Astrocyte of the hippocampus (primary cell): ENCODE data around the gene RRH.
"Not testable (repeated sequence)": the region's sequence is repeated elsewhere in the genome, so short reads cannot be mapped to it uniquely, and the experiment has no call there.

Experiments
- DNase-seq: peaks from one replicate; pipeline ENCODE4 v3.0.0; 2011; ENCODE audit warnings: low read depth, low spot score

RRH gene

GRCh38 chr4:109827672-109828071 is at the start of gene RRH:
RRH (plus strand) TSS chr4:109827972; CDS start chr4:109828028, 56 bp downstream.
- DNase-seq: no peak

DNA sequence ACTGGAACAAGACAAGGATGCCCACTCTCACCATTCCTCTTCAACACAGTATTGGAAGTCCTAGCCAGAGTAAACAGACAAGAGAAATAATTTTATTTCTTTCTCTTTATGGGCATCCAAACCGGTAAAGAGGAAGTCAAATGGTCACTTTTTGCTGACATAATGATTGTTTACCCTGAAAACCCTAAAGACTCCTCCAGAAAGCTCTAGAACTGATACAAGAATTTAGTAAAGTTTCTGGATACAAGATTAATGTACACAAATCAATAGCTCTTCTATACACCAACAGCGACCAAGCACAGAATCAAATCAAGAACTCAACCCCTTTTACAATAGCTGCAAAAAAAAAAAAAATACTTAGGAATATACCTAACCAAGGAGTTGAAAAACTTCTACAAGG is 45.7 kb upstream of the RRH start:
- DNase-seq: not testable (repeated sequence)

DNA sequence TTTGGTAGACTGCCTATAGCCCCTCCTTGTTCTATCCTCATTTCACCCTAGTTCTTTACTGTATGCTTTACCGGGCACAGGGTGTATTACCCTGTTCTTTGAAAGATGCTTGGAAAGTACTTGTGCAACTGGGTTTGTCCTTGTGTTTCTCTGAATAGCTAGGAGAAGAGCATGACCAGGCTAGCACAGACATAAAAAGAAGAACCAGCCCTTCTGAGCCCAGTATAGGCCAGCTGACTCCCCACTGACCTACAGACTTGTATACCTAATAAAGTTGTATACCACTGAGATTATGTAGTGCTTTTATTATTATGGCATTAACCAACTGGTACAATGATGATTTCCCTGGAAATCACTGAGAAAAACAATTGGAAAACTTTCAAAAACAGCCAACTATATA is 40.9 kb upstream of the RRH start:
- DNase-seq: no peak

DNA sequence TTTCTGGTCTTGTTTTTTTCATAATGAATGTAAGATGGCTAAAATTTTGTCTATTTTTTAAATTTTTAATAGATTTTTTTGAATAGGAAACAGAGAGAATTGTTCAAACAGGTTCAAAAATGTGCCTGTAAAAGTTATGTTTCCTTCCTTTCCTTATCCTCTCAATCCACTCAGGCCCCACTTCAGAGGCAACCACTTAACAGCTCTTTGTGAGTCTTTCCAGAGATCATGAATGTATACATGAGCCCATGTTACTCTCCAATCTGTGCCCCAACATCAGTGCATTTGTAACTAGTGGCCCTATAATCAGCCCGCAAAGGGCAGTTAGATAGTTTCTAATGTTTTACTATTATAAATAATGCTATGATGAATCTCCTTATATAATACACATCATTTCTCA is 40.0 kb upstream of the RRH start:
- no peak for DNase-seq

DNA sequence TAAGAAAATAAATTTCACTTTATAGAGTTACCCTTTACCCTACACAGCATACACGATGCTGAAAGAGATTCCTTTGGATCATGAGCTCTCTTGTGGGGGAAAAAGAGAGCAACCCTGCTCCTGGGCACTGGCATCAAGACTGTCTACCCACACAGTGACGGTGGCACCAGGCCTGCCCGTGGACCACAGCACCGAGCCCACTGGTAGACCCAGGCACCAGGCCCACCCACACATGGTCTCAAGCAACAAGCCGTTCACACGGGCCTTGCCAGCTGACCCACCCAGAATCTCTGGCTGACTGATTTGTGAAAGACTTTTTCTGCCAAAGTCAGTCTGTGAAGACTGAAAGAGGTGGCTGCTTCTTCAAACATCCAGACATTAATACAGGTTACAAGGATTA is 32.7 kb upstream of the RRH start:
- DNase-seq: no peak

GRCh38 chr4:109798866-109799265 is 28.9 kb upstream of the RRH start:
- no peak for DNase-seq

- peak; percentile 29 for DNase-seq
Measured at GRCh38 chr4:109801099-109801789, 26.5 kb upstream of the RRH start.

GRCh38 chr4:109801895-109802319 is 25.9 kb upstream of the RRH start, which contains the start of gene CFI:
CFI (minus strand) TSS chr4:109801999; CDS start chr4:109801971, 28 bp downstream.
- DNase-seq: peak; percentile 90

- DNase-seq: peak; percentile 87
Measured at GRCh38 chr4:109803924-109804571, 23.7 kb upstream of the RRH start.

DNA sequence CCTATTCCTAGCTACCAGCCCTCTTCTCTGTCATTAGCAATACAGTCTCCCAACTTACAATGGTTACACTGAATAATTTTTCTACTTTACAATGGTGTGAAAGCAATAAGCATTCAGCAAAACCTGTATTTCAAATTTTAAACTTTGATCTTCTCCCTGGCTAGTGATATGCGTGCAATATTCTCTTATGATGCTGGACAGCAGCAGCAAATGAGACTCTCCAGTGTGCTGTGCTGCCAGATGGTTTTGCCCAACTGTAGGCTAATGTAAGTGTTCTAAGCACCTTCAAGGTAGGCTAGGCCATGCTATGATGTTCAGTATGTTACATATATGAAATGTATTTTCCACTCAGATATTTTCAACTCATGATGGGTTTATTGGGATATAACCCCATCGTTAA is 18.1 kb upstream of the RRH start:
- no peak for DNase-seq

GRCh38 chr4:109810552-109811387 is 17.0 kb upstream of the RRH start:
- no peak for DNase-seq

GRCh38 chr4:109811707-109812106 is 16.1 kb upstream of the RRH start:
- DNase-seq: no peak

GRCh38 chr4:109815151-109816081 is 12.4 kb upstream of the RRH start, which contains the start of gene GAR1:
GAR1 (plus strand) TSS chr4:109815762; CDS start chr4:109816165, 403 bp downstream.
- peak; percentile 97 for DNase-seq

DNA sequence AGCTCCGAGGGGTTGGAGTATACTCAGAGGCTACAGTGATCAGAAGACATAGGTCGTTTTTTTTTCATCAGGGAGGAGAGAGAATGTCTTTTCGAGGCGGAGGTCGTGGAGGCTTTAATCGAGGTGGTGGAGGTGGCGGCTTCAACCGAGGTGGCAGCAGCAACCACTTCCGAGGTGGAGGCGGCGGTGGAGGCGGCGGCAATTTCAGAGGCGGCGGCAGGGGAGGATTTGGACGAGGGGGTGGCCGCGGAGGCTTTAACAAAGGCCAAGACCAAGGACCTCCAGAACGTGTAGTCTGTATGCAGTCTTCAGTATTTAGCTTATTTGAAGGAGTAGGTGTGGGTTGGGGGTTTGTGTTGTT is 11.7 kb upstream of the RRH start:
- no peak for DNase-seq

DNA sequence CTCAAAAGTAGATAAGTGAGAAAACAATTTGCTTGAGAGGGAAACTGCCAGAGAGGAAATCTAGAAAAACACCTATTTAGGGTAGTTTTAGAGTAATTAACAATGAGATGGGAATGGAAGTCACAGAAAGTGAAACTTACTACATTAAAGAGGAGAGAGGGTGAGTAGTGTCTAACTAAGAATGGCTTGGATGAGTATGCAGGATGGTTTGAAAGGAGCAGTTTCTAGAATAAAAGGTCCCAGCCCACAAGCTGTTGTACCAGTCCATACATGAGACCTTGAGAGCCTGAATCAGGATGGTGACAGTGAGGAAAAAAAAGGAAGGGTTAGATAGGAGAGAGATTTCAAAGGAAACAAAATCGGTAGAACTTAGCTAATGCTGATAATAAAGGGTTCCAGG is 10.9 kb upstream of the RRH start:
- no peak for DNase-seq

DNA sequence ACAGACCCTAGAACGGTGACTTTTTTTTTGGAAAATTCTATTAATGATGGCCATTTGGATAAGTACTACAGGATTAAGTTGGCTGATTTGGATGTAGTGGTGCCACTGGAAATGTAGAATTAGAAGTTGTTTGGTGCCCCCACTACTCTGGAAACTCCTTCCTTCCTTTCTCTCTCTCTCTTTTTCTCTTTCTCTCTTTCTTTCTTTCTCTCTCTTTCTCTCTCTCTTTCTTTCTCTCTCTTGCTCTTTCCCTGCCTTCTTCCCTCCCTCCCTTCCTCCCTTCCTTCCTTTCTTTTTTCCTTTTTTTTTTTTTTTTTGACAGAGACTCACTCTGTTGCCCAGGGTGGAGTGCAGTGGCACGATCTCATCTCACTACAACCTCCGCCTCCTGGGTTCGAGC is 9.5 kb upstream of the RRH start:
- DNase-seq: no peak

DNA sequence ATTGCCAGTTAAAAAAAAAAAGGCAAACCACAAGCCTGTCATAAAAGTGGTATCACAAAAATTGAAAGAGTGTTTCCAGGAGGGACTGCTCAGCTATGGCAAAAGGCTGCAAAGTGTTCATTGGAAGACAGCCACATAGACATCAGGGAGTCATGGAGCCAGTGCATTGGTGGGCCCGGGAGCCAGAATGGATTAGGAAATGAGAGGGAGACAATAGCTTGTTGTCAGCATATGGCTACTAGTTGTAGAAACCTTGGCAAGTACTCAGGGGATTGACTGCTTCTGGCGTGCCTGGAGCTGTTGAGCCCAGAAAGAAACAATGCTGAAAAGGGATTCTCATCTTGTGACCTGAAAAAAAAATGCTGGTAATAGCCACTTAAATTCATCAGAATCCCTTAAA is 7.2 kb upstream of the RRH start:
- DNase-seq: peak; percentile 74

DNA sequence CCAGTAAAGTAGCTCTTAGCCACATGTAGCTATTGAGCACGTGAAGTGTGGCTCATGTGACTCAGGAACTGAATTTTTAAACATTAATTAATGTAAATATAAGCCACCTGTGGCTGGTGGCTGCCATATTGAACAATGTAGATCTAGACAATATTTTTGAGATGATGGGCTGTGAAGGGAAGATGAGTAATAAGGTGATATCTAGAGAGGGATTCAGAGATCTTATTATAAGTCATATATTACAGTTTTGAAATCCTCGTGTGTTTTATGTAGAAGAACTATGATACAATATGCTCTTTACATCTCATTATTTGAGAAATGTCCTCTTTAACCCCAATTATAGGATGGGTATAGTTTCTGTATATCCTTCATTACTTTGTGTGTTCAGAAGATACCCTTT is 6.6 kb upstream of the RRH start:
- DNase-seq: no peak

- peak; percentile 24 for DNase-seq
Measured at GRCh38 chr4:109826719-109827118, 1.1 kb upstream of the RRH start.

- no peak for DNase-seq
Measured at GRCh38 chr4:109833756-109834155, 6.0 kb downstream of the RRH start.

DNA sequence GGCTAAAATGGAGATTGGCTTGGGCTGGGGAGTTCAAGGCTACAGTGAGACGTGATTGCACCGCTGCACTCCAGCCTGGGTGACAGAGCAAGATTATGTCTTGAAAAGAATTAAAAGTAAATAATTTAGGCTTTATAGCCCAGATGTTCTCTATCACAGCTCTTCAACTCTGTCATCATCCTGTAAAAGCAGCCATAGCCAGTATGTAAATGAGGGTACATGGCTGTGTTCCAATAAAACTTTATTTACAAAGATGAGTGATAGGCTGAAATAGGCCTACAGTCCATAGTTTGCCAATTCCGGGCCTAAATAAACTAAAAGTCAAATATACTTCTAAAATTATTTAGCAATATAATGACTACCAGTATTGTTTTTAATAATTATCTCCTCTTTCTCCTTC is 9.2 kb downstream of the RRH start:
- DNase-seq: no peak
